IPS DF 4.7 (cell line): ENCODE results near the gene VSIG2.

Experiments
- DNase-seq: peaks from one replicate; pipeline ENCODE4 v3.0.0-alpha.2; 2013; ENCODE audit warnings: low spot score; ENCODE audit errors: extremely low read depth

VSIG2 gene

DNA sequence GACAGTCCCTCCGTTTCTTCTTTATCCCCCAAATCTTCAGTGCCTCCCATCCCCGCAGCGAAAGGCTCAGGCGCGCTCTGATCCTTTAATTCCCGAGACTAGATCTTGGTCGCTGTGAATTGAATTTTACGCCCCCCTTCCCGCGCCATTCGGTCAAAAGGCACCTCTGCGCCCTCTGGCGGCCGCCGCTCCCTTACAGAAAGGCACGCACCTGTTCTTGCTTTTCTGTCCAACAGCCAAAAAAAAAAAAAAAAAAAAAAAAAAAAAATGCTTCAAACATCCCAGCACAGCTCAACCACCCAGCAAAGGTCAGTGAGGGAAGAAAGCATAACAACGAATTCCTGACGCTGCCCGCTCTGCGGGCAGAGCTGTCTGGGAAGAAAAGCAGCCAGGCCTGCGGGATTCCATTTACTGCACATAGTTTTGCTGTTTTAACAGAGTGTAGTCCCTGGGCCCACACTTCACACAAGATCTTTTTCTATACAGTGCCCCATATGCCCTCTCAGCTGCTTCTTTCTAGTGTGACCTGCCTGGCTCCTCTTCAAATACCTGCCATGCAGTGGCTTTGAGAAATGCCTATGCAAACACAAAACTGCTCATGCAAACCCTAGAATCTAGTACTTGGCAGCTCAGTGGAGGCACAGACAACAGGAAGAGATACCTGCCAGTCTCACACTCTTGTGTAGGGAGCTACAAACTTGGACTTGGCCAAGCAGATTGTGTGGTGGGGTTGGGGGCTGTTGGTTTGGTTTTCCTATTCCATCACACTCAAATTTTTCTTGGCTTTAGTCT lies 11.3 kb upstream of the VSIG2 start:
- DNase-seq: no peak

DNA sequence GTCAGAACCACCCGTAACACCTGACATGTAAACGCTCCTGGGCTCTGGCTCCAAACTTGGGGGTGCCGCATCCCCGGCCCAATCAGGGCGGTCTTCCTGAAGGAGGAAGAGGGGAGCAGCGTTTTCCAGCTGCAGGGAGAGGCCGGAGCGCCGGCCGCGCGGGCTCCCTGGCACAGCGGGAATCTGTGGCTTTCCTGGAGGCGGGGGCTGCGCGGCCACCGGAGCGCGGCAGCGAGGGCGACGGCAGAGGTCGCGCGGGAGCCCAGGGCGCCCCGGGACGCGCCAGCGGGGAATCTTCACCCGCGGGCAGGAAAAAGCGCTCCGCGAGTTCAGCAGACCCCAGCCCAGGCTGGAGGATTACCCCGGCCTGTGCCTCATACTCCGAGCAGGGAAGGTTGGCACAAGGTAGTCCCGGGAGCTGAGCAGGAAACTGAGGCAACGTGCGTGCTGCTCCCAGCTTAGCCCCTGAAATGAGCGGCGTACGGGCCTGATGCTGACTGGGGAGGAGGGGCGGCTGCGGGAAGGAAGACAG lies 10.6 kb upstream of the VSIG2 start:
- DNase-seq: no peak

DNA sequence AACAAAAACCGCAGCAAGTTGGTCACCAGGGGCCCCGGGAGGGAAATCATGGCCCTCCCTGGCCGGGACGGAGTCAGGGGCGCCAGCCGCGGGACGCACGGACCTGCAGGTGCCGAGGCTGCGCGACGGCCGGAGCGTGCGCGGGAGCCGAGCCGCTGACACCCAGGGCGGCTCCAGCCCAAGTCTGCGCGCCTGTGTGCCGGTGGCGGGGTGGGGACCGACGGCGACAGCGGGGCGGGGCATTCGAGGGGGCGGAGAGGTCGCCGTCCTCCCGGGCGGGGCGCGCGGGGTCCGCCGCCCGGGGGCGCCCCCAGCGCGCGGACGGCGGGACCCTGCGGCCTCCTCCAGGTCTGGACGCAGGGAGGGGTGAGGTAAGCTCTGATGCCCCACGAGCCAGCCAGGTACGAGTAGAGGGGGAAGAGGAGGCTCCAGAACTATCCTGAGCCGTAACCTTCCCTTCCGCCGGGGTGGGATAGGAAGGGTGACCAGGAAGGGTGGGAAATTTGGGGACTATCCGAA lies 10.1 kb upstream of the VSIG2 start, which contains the start of gene ESAM:
ESAM (minus strand) TSS at position 186 of the 519 bp plus-strand sequence; CDS start at position 50, 136 bp downstream.
- no peak for DNase-seq

DNA sequence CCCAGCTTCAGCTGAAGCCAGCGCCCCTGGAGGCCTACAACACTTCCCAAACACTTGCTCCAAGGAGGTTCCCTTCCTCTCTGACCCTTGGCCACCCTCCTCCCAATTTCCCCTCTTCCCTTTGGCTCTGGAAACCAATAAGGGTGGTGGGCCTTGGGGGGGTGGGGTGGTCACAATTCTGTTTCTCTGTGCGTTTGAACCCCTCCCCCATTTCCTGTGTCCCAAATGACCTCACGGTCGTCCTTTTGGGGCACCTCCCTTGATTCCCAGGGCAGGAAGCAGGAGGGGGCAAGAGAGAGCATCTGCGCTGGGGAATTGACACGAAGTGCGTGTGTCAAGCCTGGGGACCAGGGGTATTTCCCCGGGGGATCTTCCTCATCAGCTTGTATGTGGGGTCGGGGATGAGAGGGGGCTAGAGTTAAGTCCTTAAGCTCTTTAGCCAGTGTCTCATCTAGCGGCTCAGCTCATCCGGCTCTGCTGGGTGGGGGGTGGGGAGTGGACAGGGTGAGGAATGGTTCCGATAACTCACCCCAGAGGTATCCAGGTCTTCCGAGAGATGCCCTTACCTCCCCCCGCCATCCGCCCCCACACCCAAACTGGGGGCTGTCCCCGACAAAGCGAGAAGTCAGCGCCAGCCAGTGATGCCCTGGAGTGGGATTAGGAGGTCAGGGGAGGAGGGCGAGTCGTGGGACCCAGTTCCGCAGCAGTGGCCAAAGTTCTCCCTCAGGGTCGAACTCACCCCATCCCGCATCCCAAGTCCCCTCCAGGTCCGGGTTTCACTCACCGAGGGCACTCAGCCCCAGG lies 9.4 kb upstream of the VSIG2 start:
- DNase-seq: no peak

DNA sequence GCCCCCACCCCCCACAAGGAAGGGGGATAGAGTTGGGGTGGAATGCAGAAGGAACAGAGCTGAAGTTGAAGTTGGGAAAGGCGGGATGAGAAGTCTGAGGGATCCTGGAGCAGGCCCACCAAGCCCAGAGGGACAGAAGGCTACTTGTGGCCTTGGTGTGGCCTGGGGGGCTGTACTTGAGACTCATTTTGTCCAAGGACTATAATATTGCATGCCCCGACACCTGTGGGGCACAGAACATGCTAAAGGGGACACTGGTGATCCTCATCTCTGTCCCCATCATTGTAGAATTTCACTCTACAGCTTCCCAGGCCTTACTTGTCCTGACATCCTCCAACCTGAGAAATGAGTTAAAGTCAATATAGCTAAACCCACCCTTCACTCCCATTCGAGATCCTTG lies 8.8 kb upstream of the VSIG2 start:
- DNase-seq: no peak

DNA sequence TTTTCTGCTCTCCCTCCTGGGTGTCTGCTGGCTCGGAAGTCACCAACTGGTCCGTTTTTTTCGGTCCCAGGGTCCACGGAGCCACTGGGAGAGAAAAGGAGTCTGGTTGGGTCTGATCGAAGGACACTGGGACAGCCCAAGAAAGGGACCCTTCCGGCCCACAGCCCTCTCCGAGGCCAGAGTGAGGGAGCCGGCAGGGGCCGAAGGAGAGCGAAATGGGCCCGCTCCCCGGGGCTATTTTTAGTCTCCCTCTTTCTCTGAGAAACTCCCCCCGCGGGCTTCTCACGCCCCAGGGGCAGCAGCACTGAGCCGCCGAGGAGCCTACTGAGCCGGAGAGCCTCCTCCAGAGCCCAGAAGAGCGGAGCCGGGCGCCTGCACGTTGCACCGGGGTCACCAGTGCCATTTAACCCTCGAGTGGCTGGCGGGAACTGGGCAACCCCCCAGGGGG lies 8.2 kb upstream of the VSIG2 start:
- no peak for DNase-seq

DNA sequence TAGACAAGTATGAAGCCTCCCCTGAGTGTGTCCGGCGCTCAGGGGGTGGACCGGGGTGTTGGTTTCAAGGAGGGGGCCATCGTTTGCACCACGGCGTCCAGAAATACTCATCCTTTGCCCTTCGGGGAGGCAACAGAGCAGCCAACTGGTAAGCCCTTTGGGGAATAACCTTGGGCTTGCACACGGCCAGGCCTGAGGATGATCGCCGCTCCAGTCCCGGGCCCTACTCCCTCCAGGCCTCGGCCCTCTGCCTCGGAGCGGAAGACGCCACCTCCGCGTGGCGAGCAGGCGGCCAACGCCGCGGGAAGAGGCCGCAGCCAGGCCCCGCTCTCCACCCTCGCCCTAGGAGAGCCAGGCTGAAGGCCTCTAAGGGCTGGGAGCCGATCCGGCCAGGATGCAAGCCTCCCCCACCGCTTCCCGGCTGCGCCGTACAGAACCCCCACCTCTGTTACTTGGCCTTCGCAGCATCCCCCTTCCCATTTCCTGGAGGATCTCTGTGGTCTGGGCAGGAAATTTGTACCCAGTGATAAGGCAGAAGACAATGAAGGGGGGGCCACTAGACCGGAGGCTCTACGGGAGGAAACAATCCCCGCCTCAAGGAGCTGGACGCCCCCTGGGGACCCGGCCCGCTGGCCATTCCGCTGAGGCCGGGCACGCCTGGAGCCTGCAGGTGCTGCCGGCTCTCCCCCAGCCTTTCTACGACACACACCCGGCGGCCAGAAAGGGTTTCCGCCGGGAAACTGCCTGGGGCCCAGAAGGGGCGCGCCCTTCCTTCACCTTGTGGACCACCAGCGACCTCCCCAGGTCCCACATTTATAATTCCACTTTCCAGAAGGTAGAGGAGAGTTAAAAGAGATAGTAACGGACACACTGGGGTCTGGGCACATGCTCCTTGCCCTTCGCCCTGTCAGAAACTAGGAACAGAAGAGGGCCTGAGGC lies 7.5 kb upstream of the VSIG2 start:
- DNase-seq: no peak

DNA sequence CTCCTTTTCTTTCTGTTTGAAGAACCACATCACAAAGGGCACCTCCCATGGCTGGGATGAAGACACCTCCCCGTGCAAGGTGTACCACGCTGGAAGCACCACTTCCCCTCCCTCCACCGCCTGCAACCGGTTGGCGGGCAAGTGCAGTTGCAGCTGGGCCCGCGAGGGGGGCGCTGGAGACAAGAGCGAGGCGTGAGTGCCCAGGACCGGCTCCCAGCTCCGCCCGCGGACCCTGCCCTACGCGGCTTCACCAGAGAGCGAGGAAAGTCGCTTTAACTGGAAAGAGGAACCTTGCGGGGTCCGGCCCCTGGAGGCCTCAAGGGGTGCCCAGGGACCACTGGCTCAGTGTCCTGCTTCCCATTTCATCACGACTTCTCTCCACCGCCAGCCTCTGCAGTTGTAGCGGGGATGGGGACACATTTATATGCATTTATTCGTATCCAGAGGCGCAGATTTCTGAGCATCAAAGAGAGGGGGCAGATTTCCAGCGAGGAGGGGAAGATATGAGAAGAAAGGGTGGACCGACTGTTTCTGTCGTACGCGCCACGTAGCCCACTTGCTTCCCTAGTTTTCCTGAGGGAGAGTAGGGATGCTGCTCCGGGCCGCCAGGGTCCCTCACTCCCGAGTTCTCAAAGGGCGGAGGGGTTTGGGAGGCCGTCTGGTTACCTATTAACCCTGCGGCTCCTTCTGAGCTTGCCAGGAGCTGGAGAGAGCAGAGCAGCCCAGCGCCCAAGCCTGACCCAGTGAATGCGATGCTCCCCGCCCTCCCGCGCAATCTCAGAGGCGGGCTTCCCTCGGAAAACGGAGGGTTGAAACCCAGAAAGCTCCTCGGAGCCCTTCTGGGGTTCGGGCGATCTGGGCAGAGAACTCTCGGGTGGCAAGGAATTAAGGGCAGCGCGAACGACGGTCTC lies 6.6 kb upstream of the VSIG2 start:
- DNase-seq: peak; percentile 56

DNA sequence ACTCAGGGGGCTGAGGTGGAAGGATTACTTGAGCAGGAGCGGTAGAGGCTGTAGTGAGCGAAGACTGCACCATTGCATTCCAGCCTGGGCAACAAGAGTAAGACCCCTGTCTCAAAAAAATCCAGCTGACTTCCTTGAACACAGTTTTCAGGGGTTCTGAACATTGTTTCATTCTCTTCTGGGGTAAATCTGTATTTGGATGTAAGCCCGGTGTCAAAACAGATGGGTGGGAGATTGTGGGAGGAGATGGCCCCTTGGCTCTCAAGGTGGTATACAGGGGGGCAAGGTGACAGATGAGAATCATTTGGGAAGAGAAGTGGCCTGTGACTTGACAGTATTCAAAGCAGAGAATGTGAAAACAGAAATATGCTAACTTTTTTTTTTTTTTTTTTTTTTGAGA lies 5.3 kb upstream of the VSIG2 start:
- no peak for DNase-seq

DNA sequence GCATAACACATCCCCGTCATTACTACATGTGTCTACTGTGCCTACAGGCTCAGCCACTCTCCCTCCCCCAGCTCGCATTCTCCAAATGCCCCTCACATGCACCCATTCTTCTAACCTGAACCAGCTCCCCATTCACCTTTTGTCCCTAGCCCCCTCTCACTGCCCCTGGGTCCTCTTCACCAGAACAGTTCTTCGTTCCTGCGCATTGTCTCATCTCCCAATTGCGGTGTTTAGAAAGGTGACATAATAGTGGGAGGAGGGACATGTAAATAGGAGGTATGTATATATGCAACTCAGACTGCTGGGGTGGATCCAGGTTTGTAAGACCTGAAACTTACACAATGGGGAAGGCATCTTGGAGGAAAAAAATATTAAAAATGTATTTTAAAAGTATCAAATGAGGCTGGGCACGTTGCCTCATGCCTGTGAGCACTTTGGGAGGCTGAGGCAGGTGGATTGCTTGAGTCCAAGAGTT lies 4.7 kb upstream of the VSIG2 start:
- no peak for DNase-seq

DNA sequence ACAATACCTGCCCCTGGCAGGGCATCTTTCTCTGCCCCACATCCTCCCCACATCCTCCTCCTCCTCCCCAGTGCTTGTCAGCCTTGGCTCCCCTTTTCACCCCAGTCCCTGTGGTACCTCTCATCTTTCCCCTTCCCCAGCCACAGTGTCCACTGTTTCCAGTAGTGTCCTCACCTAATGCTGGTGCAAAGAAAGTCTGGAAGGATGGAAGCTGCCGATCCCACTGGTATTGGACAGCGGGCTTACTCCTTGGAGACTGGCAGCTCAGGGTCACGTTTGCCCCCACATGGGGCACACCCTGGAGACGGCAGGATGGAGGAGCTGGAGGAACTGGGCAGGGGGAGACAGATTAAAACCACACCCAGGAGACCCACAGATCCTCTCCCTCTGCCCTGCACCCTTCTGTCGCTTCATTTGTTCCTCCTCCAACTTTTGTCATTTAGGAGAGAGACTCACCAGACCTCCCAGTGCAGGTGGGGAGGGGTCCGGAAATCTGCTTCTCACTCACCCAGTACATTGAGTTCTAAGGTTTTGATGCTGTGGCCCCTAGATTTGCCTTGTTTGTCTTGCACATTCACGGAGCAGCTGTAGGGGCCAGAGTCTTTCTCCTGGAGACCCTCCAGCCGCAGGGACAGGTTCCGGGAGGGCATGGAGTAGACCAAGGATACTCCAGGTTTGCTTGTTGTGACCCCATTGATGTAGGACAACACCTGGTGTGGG lies 4.1 kb upstream of the VSIG2 start:
- DNase-seq: no peak

DNA sequence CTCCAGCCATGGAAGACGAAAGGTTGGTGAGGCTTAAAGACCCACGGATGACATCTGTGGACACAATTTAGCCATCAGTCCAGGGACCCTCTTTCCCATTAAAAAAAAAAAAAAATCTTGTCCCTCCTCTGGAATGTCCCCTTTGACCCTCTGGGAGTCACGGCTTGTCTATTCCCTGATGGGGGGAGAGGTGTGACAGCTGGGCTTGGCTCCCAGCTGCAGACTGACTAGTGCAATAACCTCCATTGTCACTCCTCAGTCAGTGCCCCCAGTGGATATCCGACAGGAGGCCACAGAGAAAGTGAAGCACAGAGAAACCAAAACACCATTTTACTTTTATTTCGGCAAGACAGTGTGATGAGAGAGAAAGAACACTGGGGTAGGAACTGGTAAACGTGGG lies 2.7 kb upstream of the VSIG2 start:
- no peak for DNase-seq

DNA sequence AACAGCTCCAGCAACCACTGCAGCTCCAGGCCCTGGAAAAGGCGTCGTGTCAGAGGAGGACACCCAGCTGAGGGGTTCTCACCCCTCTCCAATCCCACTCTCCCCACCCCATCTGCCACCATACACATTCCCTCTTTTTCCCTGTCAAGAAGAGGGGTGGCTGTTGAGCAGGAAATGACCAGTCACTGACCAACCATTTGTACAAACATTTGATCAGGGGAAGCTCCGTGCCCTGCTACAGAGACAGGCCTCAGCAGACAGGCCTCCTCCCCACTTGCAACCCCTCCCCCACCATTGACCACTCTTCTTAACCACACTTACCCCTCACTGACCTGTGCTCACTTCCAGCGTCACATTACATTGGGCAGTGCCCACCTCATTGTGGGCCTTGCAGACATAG lies 2.3 kb upstream of the VSIG2 start:
- no peak for DNase-seq

DNA sequence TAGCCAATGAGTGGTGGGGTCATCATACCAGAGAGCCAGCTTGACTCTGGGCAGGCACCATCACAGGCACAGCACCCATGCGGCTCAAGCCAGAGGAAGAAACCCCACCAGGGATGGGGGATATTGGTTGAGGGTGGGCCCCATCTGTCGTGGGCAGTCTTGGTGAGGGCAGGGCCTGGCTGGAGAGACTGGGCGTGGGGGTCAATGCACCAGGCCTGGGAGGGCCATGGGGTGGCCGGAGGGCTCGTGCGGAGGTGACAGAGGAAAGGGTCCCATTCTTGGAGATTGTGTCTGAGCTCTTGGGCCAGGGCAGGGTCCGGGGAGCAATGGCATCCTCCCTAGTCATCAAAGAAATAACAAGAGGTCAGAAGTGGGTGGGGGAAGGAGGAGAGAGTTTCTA lies 1.6 kb upstream of the VSIG2 start:
- DNase-seq: no peak

DNA sequence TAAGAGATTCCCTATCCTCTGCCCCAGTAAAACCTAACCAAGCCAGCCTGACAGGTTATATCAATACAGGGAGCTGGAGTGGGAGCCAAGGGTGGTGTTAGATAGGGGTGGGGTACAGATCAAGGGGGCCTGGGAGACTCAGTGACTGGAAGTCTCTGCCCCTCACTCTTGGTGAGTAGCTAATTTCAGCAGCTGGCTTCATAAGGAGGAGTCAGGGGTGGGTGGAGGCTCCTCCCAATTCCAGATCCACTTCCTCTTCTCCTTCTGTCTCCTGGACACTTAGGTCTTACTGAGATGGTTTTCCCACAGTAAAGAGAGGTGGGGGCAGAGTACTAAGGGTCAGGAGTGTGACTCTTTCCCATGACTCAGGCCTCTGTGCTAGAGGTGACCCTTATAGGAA lies 1.1 kb upstream of the VSIG2 start:
- no peak for DNase-seq

DNA sequence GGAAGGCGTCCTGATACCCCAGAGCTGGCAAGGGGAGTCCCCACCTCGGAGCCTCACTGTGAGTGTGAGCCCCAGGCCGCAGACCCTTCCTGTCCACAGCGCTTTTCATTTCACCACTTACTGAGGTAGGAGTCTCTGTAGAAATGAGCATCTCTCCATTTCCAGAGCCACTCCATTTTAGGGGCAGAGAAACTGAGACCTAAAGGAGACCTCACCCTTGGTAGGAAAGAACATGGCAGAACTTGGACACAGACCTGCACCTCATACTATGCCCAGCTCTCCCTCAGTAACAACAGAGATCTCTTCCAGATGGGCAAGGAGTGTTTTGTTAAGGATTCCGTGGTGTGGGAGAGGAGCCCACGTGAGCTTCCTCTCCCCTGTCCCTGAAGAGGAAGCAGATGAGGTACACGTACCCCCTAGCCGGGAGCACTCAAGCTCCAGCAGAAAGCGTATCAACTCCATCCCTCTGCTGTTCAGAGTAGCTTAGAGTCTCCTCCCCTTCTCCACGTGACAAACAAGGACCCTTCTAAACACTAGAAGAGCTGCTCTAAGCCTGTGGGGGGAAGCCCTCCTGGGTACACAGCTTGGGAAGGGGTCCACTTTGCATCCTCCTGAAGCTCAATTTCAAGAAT lies 532 bp upstream of the VSIG2 start:
- DNase-seq: no peak

DNA sequence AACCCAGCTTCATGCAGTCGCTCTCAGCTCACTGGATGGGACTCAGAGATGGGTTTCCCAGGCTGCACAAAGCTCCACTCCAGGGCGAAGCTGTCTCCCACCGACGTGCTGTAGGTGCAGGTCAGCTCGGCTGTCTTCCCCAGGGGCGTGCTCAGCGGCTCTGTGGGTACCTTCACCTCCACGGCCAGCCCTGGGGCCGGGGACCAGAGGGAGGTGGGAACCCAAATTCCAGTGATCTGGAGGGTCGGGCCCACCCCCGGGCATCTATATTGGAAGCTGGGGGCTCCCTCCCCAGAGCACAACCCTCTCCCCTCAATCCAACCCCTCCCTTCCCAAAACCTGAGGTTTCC lies 689 bp downstream of the VSIG2 start:
- no peak for DNase-seq

DNA sequence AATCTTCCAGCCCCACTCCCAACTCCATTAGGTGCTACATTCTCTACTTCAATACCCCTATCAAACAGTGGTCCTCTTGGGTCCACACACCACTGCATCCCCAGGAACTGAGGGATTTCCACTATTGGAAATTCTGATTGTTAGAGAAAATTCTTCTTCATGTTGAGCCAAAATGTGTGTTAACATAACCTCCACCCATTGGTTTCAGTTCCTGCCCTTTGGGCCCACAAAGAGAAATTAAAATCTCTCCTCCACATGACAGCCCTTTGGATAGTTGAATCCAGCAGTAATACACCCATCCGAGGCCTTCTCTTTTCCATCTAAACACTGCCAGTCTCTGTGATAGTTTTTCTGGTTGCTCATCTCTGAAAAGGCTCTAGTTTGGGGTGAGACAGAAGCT lies 2.1 kb downstream of the VSIG2 start:
- no peak for DNase-seq
